Right lobe of liver (tissue), 6 donors: ENCODE results near the gene LILRB5. TPM values are rescaled to one million over a fixed set of nuclear protein-coding genes. Genes with fewer than 3 reads are reported as not detected.
A peak's percentile ranks its signal among the peaks of the same experiment; 100 is the strongest.
"Not testable (repeated sequence)": the region's sequence is repeated elsewhere in the genome, so short reads cannot be mapped to it uniquely, and the experiment has no call there.

ENCODE experiments used
- ATAC-seq, 4 donors: fragments of 200-7000 bp; cut with Tn5 transposase; one replicate each; pipeline ENCODE4 v1.9.1; 2020; ENCODE audit warnings: mild to moderate bottlenecking in 4 of 4, moderate library complexity in 4 of 4
- DNase-seq, 3 donors: peaks; one replicate each; pipeline ENCODE4 v3.0.0-alpha.2; 2020
- H3K27ac ChIP-seq, 3 donors: fragments of 200-600 bp; one replicate each; pipeline ENCODE4 v1.8.0; 2022
- H3K27me3 ChIP-seq, 2 donors: fragments of 200-600 bp; one replicate each; pipeline ENCODE4 v1.8.0; 2022
- H3K36me3 ChIP-seq, 4 donors: fragments of 200-600 bp; sonication (generic) in 1 of 4; one replicate each; pipeline versions ENCODE4 v1.5.1 to v1.8.0; 2017 to 2022; ENCODE audit warnings: control low read depth in 1 of 4
- H3K4me1 ChIP-seq, 4 donors: fragments of 200-600 bp; sonication (generic) in 1 of 4; one replicate each; pipeline versions ENCODE4 v1.5.1 to v1.8.0; 2017 to 2022; ENCODE audit warnings: control low read depth in 1 of 4
- H3K4me3 ChIP-seq, 3 donors: fragments of 200-600 bp; one replicate each; pipeline ENCODE4 v1.8.0; 2022
- H3K9me3 ChIP-seq, 4 donors: fragments of 200-600 bp; sonication (generic) in 1 of 4; one replicate each; pipeline versions ENCODE4 v1.5.1 to v1.8.0; 2017 to 2022; ENCODE audit warnings: control low read depth in 1 of 4
- CTCF ChIP-seq, 4 donors: fragments of 200-600 bp in 3 of 4; fragments of 450-650 bp in 1 of 4; IDR thresholded peaks; one replicate each; pipeline versions ENCODE4 v1.5.1 to v1.8.0; 2016 to 2022; ENCODE audit warnings: antibody characterized with exemption in 4 of 4, mild to moderate bottlenecking in 2 of 4
- POLR2A ChIP-seq: fragments of 450-650 bp; IDR thresholded peaks from one replicate; pipeline ENCODE4 v1.6.1; 2017; ENCODE audit warnings: antibody characterized with exemption, mild to moderate bottlenecking
- WGBS: methylation state at CpG from one replicate; pipeline ENCODE4 v1.1.6; 2018; ENCODE audit warnings: low coverage, low lambda C conversion rate; ENCODE audit not compliant: insufficient coverage; ENCODE audit errors: missing lambda C conversion rate; 5-methylcytosine and 5-hydroxymethylcytosine counted together
- intact Hi-C, 2 donors: fragments of 100-400 bp; cut with DNase I; formaldehyde crosslinking; loops; one replicate each; pipeline versions ENCODE4 v1.11.2 to v1.14.1; 2022
- total RNA-seq, 6 experiments: library from RNA; depleted of rRNA in 2 of 6; stranded (reverse); fragments of >200 nt in 2 of 6; fragmentation: NEBNext Ultra II Directional in 3 of 6; extraction: Animal tissue kit (Norgen Biotek cat#: 25700) in 3 of 6; gene quantifications; one replicate each; pipeline versions ENCODE4 v1.1.0 to v1.2.4, GENCODE V29; 2016 to 2023
- donor health status: DM: no; HTN: yes; CAD: no.
- donor health status: DM: no; HTN: no; CAD: no.
- donor health status: DM: no; HTN: no; CAD: no.
- donor health status: DM: no; HTN: yes; CAD: no.
- donor health status: DM: no; HTN: yes; CAD: no.

Gene LILRB5
- total RNA-seq, 6 experiments from 2014 or later, result 2.7 to 19.7 (median 8.4) TPM

- peak in 2 of 4 donors; percentile 9 to 13 for ATAC-seq
- intact Hi-C loops, result not testable (repeated sequence)
Measured at GRCh38 chr19:54239491-54240371, 17.3 kb downstream of the LILRB5 start.

GRCh38 chr19:54233941-54234340 is 23.1 kb downstream of the LILRB5 start:
- H3K27ac ChIP-seq, result no peak overlapping the region
- WGBS, result 67% methylated on average over 5 of the region's 5 CpGs
- H3K9me3 ChIP-seq, result no peaks in the 10 kb centered on the region
- no peak for ATAC-seq
- TF ChIP-seq CTCF (IDR thresholded peaks at IDR 0.05), result no peak
- no peaks in the 10 kb centered on the region for H3K27me3 ChIP-seq
- no peak overlapping the region for H3K4me3 ChIP-seq
- intact Hi-C loops, result loop anchor here (5.0 kb wide), 1 partner anchor 62 kb away; the partner anchor contains the start of gene TMC4 (in 2 of the 2)
- no peaks in the 10 kb centered on the region for H3K4me1 ChIP-seq
- DNase-seq, result no peak
- H3K36me3 ChIP-seq, result no peaks in the 10 kb centered on the region

More at GRCh38 chr19:54239491-54240371, 17.3 kb downstream of the LILRB5 start:
- H3K27me3 ChIP-seq, H3K9me3 ChIP-seq, H3K36me3 ChIP-seq, H3K4me1 ChIP-seq, H3K27ac ChIP-seq, H3K4me3 ChIP-seq: not testable (repeated sequence)
- WGBS, result 80% methylated on average over 1 of the region's 21 CpGs
- DNase-seq, result peak in 1 of 3 donors; percentile 17

- TF ChIP-seq POLR2A (no peak), CTCF (IDR thresholded peaks at IDR 0.05) (peak; percentile 89 to 97 (median 90))
- Histone ChIP-seq H3K27me3 (no peaks in the 10 kb centered on the region), H3K4me1 (no peaks in the 10 kb centered on the region), H3K36me3 (no peaks in the 10 kb centered on the region), H3K4me3 (no peak overlapping the region), H3K27ac (no peak overlapping the region), H3K9me3 (no peaks in the 10 kb centered on the region)
- DNase-seq (peak; percentile 88 to 91 (median 90)), ATAC-seq (peak; percentile 99 to 100 (median 100))
- WGBS, result 21% methylated on average over 18 of the region's 21 CpGs
- intact Hi-C loops, result loop anchor here (5.0 kb wide), 1 partner anchor 59 kb away; the partner anchor contains the start of gene TMC4 (in 2 of the 2)
Measured at GRCh38 chr19:54231077-54231931, 25.8 kb downstream of the LILRB5 start.

GRCh38 chr19:54230031-54230430 is 27.0 kb downstream of the LILRB5 start:
- TF ChIP-seq POLR2A (no peak), CTCF (IDR thresholded peaks at IDR 0.05) (no peak)
- 63% methylated on average over 5 of the region's 7 CpGs for WGBS

More at GRCh38 chr19:54230031-54230430, 27.0 kb downstream of the LILRB5 start:
- ATAC-seq (no peak), DNase-seq (no peak)
- H3K9me3 ChIP-seq, result no peaks in the 10 kb centered on the region
- H3K4me1 ChIP-seq, result no peaks in the 10 kb centered on the region
- no peak overlapping the region for H3K27ac ChIP-seq
- intact Hi-C loops, result loop anchor here (5.0 kb wide), 1 partner anchor 58 kb away; the partner anchor contains the start of gene TMC4 (in 2 of the 2)
- H3K4me3 ChIP-seq, result no peak overlapping the region
- H3K36me3 ChIP-seq, result no peaks in the 10 kb centered on the region
- H3K27me3 ChIP-seq, result no peaks in the 10 kb centered on the region
